Brain microvascular endothelial cell (primary cell): Measurements from ENCODE around the gene IFNA6.
A peak's percentile ranks its signal among the peaks of the same experiment; 100 is the strongest.

Experiments used
- DNase-seq: peaks from one replicate; pipeline ENCODE4 v3.0.0-alpha.2; 2020
- H3K27ac ChIP-seq: fragments of 250-450 bp; sonication (Bioruptor Pico); 2 replicates; pipeline ENCODE4 v1.5.1; 2020; ENCODE audit warnings: mild to moderate bottlenecking, moderate library complexity
- H3K27me3 ChIP-seq: fragments of 250-450 bp; sonication (Bioruptor Pico); replicated peaks from 2 replicates; pipeline ENCODE4 v1.5.1; 2020; ENCODE audit warnings: mild to moderate bottlenecking
- H3K36me3 ChIP-seq: fragments of 250-450 bp; sonication (Bioruptor Pico); replicated peaks from 2 replicates; pipeline ENCODE4 v1.5.1; 2020; ENCODE audit warnings: mild to moderate bottlenecking
- H3K4me3 ChIP-seq: 2 replicates; pipeline ENCODE4 v1.5.1; 2011; ENCODE audit warnings: low read depth, mild to moderate bottlenecking, control low read depth, low read length, moderate library complexity
- in situ Hi-C: cut with HindIII; loops from 2 replicates; pipeline ENCODE4 v1.10.0; 2017; ENCODE audit warnings: low sequenced_read_pairs, low pct_ligation_motif_present
- TF ChIP-seq, protein P1 (sequence below): IDR thresholded peaks from 2 replicates; pipeline ENCODE4 v1.5.1; 2011; ENCODE audit warnings: low read depth, mild to moderate bottlenecking, moderate library complexity, low read length, control low read depth, inconsistent platforms; ENCODE audit errors: missing control alignments

Gene IFNA6

GRCh38 chr9:21350787-21351186, at the start of gene IFNA6:
TSS of gene IFNA6 (minus strand) at chr9:21350887. CDS start at chr9:21350887, 0 bp downstream.
- no peaks in the 10 kb centered on the region for H3K27me3 ChIP-seq
- in situ Hi-C loops = no loop called here
- TF ChIP-seq, protein P1, sequence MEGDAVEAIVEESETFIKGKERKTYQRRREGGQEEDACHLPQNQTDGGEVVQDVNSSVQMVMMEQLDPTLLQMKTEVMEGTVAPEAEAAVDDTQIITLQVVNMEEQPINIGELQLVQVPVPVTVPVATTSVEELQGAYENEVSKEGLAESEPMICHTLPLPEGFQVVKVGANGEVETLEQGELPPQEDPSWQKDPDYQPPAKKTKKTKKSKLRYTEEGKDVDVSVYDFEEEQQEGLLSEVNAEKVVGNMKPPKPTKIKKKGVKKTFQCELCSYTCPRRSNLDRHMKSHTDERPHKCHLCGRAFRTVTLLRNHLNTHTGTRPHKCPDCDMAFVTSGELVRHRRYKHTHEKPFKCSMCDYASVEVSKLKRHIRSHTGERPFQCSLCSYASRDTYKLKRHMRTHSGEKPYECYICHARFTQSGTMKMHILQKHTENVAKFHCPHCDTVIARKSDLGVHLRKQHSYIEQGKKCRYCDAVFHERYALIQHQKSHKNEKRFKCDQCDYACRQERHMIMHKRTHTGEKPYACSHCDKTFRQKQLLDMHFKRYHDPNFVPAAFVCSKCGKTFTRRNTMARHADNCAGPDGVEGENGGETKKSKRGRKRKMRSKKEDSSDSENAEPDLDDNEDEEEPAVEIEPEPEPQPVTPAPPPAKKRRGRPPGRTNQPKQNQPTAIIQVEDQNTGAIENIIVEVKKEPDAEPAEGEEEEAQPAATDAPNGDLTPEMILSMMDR = no peak

GRCh38 chr9:21399956-21400355, 49.3 kb upstream of the IFNA6 start:
- H3K36me3 ChIP-seq = no peaks in the 10 kb centered on the region
- no peak overlapping the region for H3K4me3 ChIP-seq
- H3K27ac ChIP-seq = no peak overlapping the region
- peaks cover 16% of the 10 kb centered on the region for H3K27me3 ChIP-seq
- TF ChIP-seq, protein P1 = no peak
- no peak for DNase-seq
- in situ Hi-C loops = no loop called here

More at GRCh38 chr9:21350787-21351186, at the start of gene IFNA6:
- H3K4me3 ChIP-seq = no peak within 1 kb of the TSS
- no peak for DNase-seq
- H3K36me3 ChIP-seq = no peaks in the 10 kb centered on the region
- no peak within 1 kb of the TSS for H3K27ac ChIP-seq

GRCh38 chr9:21398955-21399489, 48.3 kb upstream of the IFNA6 start:
- no peak overlapping the region for H3K27ac ChIP-seq
- H3K36me3 ChIP-seq = no peaks in the 10 kb centered on the region
- TF ChIP-seq, protein P1 = no peak
- no peak overlapping the region for H3K4me3 ChIP-seq
- DNase-seq = no peak
- in situ Hi-C loops = no loop called here
- peaks cover 17% of the 10 kb centered on the region for H3K27me3 ChIP-seq

DNA sequence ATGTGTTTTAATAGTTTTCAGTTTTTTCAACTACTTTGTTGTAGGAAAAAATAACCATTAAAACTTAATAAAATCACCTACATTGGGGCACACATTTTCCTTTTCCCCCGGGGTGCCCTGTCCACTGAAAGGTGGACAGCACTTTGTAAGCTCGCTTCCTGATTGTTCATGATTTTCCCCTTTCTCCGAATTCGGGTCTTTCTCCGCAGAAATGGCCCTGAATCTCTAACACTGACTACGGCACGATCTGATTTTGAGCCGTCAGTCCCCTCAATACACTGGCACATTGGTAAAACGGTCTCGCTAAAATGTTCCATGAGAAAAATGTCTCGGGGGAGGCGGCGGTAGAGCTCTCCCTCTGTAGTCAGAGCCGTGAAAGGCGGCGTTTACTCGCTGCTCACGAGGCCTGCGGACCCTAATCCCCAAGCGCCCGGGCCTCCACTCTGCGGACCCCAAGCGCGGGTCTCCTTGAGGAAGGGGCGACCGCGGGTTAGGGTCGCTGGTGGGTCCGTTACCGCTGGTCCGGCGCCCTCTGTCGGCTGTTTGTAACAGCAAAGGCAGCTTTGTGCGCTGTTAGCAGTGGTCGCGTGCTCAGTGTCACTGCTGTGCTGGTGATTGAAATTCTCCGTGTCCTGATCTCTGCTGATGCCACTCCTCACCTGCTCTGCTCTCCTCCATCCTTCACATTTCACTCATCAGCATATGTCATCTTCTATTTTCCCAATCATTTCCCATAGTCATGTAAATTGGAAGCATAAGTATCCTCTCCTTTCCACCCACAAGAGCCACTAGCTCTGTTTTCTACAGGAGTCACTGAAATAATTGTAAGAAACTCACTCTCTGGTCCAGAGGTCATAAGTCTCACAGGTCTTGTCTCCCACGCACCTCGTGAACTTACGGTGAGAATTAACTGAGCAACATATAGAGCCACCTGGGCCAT, 45.4 kb upstream of the IFNA6 start:
- TF ChIP-seq, protein P1 = peak; percentile 94
- in situ Hi-C loops = no loop called here
- DNase-seq = no peak
- H3K36me3 ChIP-seq = no peaks in the 10 kb centered on the region
- peak overlapping the region; percentile 55 for H3K4me3 ChIP-seq
- H3K27ac ChIP-seq = no peak overlapping the region
- H3K27me3 ChIP-seq = peaks cover 11% of the 10 kb centered on the region

GRCh38 chr9:21392270-21392669, 41.6 kb upstream of the IFNA6 start:
- in situ Hi-C loops = no loop called here
- Histone ChIP-seq H3K4me3 (no peak overlapping the region), H3K27ac (no peak overlapping the region), H3K36me3 (no peaks in the 10 kb centered on the region), H3K27me3 (peaks cover 11% of the 10 kb centered on the region)
- DNase-seq = no peak
- TF ChIP-seq, protein P1 = peak; percentile 55
